ENCODE data around the gene GLDC.
A peak's percentile ranks its signal among the peaks of the same experiment; 100 is the strongest.
"Not testable (repeated sequence)": the region's sequence is repeated elsewhere in the genome, so short reads cannot be mapped to it uniquely, and the experiment has no call there.

The GLDC gene

DNA sequence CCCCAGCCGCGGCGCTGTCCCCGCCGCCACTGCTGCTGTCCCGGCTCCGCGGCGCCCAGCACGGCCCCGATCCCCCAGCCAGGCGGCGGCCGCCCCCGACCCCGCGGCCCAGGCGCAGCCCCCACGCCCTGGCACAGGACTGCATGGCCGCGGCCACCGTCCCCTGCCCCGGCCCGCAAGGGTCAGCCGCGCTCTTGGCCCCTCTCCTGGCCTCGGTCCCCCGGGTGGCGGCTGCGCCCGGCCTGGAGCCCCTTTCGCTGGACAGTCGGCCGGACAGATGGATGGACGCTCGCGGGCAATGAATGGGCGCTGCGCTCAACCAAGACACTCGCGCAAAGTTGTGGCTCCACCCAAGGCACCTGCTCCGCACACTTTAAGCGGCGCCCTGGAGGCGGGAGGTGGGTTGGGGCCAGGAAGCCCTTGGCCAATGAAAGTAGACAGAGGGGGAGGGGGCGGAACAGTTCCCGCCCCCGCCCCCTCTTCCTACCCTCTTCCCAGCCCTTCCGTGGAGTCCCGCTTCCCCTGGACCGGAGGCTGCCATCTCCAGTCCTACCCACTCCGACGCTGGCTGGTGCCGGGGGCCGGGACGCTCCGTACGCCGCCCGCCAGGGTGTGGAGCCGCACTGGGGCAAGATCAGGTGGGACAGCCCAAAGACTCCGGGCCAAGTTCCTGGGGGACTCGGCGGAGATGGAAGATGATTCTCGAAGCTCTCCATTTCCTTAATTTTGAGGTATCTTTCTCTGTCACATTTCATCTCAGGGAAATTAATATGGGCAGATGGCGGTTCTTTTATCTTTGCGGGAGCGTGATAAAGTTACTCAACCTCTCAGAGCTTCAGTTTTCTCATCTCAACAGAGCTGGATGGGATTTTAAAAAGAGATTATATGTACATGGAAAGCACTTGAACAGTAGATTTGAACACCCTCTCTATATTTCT, at the start of gene GLDC:
Gene GLDC (minus strand): TSS at position 375 of the 938 bp plus-strand sequence. CDS start 230 bp downstream, at position 145.
- peak; percentile 47 for DNase-seq

DNA sequence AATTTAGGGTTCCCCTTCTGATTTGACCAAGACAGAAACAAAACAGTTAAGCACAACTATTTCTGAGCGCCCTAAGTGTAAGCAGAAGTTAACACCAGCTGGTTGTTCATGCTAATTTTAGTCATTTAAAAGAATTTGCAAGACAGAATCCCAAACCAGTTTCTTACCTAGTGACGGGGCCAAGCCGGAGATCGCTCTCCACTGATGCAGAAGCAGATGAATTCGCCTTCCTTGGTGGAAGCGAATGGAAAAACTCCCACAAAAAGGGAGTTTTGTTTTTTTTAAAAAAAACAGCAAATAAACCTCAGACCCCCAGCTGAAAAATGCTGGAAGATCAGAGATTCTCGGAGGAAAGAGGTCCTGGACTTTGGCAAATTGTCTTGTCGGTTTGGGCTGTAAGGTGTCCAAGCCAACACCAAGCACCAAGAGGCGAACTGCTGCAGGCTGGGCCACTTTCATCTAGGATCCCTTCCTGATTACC, 47.4 kb upstream of the GLDC start:
- no peak for DNase-seq

DNA sequence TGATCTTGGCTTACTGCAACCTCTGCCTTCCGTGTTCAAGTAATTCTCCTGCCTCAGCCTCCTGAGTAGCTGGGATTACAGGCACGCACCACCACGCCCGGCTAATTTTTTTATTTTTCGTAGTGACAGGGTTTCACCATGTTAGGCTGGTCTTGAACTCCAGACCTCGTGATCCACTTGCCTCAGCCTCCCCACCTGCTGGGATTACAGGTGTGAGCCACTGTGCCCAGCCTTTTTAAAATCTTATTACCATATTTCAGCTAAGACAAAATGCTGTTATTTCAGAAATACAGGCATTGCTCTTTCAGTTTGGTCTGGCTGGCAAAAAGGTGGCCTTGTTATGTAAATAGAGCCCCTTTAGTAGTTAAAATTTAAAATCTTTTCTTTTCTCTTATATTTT, 46.9 kb upstream of the GLDC start:
- DNase-seq, result no peak

DNA sequence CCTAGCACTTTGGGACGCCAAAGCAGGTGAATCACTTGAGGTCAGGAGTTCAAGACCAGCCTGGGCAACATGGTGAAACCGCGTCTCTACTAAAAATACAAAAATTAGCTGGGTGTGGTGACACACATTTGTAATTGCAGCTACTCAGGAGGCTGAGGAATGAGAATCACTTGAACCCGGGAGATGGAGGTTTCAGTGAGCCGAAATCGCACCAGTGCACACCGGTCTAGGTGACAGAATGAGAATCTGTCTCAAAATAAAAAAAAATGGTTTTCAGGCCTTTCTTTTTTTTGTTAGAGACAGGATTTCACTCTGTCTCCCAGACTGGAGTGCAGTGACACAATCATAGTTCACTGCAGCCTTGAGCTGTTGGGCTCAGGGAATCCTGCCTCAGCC, 45.1 kb upstream of the GLDC start:
- not testable (repeated sequence) for DNase-seq

DNA sequence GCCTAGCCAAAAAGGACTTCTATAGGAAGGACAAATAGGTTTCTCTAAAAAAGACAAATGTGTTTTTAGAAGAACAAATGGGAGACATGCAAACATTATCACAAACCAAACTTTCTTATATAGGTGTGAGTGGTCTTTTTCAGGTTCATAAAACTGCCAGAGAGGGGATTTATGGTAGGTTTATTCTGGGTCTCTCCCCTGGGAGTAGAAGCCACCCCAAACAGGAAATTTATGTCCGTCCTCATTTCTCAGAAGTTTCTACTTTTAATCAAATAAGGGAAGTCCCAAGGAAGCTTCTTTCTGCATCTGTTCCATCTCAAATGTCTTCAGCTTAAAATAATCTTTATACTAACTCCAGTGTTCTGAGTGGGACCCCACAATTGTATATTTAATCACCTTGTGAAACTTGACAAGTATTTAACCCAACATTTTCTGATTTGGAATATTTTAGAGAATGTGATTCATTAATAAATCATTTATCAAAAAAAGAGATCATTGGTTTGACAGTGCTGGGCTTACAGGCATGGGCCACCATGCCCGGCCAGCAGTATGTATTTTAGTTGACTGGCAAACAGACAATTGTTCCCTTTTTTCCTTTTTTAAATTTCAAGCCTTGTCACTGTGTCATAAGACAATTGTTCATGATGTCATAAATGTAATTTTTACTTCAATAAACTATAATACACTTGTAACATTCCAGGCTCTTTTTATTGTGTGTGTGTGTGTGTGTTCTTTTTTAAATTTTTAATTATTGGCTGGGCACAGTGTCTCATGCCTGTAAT, 44.6 kb upstream of the GLDC start:
- DNase-seq, result no peak

DNA sequence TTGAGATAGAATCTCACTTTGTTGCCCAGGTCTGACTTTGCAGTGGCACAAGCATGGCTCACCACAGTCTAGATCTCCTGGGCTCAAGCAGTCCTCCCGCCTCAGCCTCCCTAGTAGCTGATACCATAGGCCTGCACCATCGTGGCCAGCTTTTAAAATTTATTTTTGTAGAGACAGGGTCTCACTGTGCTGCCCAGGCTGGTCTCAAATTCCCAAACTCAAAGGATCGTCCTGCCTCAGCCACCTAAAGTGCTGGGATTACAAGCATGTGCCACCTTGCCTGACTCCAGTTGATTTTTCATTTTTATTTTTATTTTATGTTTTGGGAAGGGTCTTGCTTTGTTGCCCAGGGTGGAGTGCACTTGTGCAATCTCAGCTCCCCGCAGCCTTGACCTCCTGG, 41.7 kb upstream of the GLDC start:
- DNase-seq, result no peak

DNA sequence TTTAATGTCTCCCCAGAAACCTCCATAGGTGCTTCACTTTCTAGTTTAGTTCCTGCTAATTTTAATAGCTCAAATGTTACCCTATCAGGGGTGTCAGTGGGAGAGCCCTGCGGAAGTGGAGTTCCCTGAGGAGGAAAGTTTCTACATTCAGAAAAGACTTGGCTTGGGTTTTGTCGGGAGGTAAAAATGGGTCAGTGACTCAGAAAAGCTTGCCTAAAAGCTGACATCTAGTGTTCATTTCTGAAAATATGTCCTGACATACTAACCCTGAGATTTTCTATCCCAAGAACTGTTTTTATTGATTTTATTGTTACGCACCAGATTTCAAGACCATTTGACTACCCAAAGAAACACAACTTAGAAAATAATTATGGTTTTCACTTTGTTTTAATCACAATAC, 40.9 kb upstream of the GLDC start:
- DNase-seq, result no peak

DNA sequence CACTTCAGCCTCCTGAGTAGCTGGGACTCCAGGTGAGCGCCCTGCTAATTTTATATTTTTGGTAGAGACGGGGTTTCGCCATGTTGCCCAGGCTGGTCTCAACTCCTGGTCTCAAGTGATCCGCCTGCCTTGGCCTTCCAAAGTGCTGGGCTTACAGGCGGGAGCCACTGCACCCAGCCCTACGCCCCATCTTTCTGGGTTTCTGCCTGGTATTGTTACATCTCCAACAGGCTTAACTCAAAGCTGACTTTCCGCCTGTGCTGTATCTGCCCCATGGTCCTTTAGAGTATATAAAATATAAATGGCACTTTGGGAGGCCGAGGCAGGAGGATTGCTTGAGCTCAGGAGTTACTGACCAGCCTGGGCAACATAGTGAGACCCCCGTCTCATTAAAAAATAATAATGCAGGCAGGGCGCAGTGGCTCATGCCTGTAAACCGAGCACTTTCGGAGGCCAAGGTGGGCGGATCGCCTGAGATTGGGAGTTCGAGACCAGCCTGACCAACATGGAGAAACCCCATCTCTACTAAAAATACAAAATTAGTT, 36.5 kb upstream of the GLDC start:
- no peak for DNase-seq

DNA sequence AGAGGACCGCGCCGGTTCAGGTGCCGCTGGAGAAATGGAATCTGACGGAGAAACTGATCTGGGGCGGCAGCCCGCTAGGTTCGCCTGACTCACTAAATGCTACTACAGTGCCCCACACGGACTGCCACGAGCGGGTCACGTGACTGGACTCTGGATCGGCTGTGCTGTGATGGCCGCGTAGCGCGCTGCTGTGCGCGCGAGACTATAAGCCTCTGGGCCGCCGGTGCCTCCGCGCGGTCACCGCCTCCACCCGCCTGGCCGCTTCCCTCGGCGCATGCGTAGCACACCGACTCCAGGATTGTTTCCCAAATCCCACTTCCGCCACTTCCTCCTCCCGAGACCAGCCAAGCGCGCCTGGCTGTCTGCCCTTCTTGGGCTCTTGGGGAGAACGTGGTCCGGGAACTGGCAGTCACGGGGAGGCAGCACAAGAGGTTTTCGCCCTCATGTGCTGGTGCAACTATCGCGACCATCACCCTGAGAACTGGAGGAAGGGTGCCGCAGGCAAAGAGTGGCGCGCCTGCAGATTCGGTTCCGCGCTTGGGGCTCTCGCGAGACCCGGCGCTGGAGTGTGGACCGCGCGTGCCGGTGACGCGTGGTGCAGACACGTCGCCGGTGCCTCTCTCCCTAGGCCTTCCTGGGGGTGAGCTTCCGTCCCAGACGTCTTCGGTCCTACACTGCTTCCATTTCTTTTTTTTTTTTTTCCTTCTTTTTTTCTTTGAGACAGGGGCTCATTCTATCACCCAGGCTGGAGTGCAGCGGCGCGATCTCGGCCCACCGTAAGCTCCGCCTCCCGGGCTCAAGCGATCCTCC, 35.8 kb upstream of the GLDC start:
- peak; percentile 88 for DNase-seq

DNA sequence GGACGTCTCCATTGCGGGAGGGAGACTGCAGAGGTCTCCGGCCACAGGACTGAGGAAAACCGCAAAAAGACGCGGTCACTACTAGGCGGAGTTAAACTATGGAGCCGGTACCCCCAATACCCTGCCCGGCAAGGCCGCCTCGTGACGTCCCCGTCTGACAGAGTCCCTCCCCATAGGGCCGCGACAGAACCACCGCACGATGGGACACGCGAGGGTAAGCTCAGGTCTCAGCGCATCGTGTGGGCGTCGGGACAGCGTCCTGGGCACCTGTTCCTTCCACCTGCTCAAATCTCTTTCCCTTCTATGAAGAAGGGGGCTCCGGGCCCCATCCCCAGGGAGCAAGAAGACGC, 35.2 kb upstream of the GLDC start:
- DNase-seq, result peak; percentile 66

DNA sequence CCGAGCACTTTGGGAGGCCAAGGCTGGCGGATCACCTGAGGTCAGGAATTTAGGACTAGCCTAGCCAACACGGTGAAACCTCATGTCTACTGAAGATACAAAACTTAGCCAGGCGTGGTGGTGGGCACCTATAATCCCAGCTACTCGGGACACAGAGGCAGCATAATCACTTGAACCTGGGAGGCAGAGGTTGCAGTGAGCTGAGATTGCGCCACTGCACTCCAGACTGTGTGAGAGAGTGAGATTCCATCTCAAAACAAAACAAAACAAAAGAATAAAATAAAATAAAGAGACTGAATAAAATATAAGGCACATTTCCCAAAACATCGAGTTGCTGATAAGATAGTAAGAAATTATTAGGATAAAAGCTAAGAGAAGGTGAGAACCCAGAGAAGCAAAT, 32.3 kb upstream of the GLDC start:
- DNase-seq, result no peak

DNA sequence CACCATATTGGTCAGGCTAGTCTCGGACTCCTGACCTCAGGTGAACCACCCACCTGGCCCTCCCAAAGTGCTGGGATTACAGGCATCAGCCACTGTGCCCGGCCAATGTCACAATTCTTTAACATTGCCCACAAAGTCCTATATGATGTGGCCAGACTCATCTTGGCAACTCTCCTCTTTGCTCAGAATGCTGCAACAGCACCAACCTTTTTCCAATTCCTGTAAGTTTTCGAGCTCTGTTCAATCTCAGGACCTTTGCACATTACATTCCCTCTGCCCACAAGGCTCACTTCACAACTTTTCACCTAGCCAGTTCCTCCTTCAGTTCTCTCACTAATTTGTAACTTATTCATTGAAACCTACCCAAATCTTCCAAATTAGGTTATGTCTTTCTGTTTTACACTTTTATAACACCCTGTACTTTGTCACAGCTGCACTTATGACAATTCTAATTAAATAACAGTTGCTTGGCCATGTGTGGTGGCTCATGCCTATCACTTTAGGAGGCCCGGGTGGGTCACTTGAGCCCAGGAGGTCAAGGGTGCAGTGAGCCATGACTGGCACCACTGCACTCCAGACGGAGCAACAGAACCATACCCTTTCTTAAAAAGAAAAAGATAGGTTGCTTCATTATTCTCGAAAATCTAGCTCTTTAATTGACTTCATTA, 30.9 kb upstream of the GLDC start:
- no peak for DNase-seq

DNA sequence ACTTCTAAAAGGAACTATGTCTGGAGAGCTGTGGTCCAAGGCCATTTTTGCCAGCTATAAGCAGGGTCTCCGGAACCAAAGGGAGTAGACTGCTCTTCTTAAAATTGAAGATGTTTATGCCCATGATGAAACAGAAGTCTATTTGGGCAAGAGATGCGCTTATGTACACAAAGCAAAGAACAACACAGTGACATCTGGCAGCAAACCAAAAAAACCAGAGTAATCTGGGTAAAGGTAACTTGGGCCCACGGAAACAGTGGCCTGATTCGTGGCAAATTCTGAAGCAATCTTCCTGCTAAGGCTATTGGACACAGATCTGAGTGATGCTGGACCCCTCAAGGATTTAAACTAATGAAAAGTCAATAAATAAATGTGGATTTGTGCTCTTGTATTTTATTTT, 29.7 kb upstream of the GLDC start:
- DNase-seq, result no peak

DNA sequence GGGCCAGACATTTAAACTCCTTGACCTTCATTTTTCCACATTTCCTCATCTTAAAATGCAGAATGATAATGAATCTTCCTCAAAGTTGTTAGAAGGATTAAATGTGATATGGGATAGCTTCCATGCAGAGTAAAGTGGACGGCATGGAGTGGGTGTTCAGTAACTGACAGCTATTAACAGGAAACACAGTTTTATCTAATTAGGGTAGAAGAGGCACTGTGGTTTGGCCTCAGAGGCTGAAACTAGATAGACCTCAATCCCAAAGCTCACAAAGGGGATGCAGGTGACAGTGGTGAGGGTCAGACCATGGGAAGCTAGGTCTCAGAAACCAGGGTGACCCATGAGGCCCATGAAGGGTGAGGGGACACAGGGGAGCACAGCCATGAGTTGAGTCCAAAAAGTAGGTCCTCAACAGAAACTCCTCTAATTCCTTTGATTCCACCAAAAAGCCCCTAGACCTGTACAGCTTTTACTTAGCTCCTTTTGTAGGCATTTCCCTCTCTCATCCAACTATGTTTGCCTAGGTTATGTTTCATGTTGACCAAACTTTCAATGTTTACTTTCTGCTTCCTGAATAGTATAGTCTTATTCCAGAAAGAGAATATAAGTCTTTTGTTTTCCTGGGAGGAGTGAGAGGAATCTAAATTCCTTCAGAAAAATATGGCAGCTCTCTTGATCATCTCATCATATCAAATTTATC, 27.9 kb upstream of the GLDC start:
- no peak for DNase-seq

DNA sequence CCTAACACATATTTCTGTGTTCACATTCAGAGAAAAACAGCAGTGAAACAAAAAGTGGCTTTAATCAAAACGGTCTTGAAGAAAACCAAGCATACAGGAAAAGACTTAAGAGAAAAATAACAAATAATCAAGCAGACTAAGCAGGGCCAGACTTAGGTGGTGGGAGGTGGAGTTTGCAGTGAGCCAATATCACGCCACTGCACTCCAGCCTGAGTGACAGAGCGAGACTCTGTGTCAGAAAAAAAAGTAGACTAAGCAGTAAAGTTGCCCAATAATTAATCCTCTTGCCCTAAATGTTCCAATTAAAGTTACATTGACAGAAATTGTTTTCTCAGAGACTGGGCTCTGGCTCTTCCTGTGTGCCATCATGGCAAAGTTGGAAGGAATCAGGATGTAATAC, 26.6 kb upstream of the GLDC start:
- no peak for DNase-seq

DNA sequence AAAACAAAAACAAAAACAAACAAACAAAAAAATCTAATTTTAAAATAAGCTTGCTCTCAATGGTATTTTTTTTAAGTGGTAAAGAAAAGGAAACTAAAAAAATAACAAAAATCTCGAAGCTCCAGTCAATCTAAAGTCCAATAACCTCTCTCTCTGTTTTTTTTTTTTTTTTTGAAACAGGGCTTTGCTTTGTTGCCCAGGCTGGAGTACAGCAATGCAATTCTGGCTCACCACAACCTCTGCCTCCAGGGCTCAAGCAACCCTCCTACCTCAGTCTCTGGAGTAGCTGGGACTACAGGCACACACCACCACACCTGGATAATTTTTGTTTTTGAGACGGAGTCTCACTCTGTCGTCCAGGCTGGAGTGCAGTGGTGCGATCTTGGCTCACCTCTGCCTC, 25.9 kb upstream of the GLDC start:
- DNase-seq, result no peak

DNA sequence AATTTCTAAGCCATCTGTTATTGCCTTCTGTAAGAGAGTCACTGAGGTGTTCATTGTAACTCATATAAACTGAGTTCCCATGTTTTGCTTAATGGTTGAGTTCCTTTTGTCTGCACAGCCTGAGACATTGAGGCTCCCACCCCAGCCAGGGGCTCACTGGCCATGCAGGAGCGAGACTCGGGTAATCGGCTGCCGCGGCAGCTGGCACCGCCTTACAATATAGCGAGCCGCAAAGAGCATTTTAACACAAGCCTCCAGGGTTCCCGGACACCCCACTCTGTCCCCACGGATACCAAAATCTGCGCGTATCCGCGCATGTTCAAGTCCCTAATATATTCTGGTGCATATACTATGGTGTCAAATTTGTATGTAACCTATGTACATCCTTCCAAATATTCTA, 24.4 kb upstream of the GLDC start:
- no peak for DNase-seq

DNA sequence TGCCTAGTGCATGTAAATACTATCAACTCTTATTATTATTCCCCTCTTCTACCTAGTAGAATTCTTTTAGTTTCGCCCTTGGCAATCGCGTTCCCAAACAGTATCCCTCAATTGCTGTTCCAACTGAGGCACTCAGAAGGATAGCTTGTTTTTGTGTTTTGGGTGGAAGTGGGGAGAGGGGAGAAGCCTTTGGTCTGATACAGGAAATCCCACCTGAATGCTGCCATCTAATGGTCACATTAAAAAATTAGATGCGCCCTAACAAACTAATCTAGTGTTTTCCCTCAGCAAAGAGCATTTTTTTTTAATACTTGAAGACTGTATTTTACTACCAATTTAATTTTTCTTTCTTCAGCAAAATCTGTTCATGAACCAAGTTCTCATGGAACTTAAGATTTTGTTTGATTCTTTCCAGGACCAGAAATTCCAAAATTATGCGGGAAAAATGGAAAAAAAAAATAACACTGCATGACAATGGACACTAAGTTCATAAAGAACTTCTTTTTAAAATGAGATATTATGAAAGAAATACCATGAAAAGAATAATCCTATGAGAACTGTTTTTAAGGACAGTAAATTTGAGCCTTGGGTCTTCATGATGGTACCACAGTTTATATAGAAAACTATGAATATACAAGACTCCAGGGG, 22.2 kb upstream of the GLDC start:
- DNase-seq, result no peak

DNA sequence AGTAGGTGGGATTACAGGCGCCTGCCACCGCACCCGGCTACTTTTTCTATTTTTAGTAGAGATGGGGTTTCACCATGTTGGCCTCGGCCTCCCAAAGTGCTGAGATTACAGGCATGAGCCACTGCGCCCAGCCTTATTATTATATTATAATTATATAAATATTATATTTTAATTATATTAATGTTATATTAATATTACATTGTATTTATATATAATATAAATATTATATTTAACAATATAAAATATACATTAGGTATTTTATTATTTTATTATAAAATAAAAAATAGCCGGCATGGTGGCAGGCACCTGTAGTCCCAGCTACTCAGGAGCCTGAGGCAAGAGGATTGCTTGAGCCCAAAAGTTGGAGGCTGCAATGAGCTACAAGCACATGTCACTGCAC, 21.6 kb upstream of the GLDC start:
- DNase-seq, result no peak

DNA sequence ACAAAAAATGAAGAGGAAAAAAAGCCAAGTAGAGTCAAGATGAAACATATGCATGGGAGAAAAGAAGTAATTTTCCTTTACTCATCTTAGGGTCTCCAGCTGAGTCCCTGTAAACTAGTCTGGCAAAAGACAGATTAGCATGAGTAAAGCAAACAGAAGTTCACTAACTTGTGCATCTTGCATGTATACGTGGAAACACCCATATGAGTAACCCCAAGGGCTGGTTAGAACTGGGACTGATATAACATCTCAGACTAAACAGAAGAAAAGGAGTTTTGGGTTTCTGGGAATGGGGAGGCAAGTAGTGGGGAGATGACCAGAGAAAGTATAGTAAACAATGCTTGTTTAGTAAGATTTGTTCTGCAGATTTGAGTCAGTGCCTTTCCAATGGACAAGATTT, 20.1 kb upstream of the GLDC start:
- no peak for DNase-seq

DNA sequence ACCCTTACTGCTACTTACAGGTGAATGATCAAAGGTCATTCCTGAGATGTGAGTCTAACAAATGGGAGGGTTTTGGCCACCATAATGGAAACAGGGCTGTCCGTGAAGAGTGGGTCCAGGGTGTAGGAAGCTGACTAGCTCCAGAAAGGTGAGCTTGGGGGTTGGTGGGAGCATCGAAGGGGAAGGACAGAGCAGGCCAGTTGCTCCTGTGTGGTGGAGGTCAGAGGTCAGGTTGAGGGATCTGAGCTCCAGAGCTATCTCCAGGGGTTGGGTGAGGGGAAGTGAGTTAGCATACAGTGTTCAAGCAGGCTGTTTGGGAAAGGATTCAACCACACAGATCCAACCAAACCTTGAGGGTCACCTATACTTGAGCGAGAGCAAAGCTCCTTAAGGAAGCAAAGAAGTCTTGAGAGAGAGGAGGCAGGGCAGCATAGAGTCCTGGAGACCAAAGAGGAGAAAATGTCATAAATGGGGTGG, 18.7 kb upstream of the GLDC start:
- no peak for DNase-seq
